GM10266 (cell line): ENCODE measurements around the gene DNM2.

Experiments
- DNase-seq: peaks from one replicate; pipeline ENCODE4 v3.0.0; 2012; ENCODE audit errors: extremely low spot score
- TF ChIP-seq, protein P1 (sequence below): IDR thresholded peaks from 2 replicates; pipeline ENCODE4 v1.5.1; 2012; ENCODE audit warnings: mild to moderate bottlenecking, low read depth; ENCODE audit not compliant: control insufficient read depth, insufficient read depth; ENCODE audit errors: missing control alignments

Gene DNM2

GRCh38 chr19:10706990-10707389 lies 10.9 kb upstream of the DNM2 start:
- no peak for DNase-seq
- TF ChIP-seq, protein P1, sequence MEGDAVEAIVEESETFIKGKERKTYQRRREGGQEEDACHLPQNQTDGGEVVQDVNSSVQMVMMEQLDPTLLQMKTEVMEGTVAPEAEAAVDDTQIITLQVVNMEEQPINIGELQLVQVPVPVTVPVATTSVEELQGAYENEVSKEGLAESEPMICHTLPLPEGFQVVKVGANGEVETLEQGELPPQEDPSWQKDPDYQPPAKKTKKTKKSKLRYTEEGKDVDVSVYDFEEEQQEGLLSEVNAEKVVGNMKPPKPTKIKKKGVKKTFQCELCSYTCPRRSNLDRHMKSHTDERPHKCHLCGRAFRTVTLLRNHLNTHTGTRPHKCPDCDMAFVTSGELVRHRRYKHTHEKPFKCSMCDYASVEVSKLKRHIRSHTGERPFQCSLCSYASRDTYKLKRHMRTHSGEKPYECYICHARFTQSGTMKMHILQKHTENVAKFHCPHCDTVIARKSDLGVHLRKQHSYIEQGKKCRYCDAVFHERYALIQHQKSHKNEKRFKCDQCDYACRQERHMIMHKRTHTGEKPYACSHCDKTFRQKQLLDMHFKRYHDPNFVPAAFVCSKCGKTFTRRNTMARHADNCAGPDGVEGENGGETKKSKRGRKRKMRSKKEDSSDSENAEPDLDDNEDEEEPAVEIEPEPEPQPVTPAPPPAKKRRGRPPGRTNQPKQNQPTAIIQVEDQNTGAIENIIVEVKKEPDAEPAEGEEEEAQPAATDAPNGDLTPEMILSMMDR, result no peak

DNA sequence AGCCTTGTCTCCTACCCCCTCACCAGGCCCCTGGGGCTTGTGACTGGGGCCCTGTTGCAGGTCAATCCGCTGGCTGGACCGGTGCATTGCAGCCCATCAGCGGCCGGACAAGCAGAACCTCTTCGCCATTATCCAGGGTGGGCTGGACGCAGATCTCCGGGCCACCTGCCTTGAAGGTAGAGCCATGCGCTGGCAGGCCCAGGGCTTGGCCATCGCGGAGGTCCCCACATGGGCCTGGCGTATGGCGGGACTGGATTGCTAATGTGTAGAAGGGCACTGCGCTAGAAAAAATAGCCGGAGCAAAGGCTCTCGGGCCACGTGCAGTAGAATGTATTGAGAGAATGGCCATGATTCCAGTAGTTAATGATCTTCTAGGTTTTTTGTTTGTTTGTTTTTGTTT lies 10.4 kb upstream of the DNM2 start:
- no peak for DNase-seq
- TF ChIP-seq, protein P1, result no peak

DNA sequence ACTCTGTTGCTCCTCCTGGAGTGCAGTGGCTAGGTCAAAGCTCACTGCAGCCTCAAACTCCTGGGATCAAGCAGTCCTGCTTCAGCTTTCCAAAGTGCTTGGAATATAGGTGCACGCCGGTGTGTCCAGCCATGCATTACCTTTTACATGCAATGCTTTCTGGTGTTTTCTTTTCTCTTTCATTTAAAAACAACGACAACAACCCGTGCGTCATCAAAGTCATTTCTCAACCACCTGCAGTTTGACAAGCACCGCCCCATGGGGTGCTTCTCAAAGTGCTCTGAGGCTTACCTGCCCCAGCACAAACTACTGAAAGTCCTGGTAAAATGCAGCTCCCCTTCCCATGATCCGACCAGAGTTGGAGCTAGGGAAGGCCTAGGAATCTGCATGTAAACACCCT lies 9.6 kb upstream of the DNM2 start:
- DNase-seq, result no peak
- TF ChIP-seq, protein P1, result no peak

DNA sequence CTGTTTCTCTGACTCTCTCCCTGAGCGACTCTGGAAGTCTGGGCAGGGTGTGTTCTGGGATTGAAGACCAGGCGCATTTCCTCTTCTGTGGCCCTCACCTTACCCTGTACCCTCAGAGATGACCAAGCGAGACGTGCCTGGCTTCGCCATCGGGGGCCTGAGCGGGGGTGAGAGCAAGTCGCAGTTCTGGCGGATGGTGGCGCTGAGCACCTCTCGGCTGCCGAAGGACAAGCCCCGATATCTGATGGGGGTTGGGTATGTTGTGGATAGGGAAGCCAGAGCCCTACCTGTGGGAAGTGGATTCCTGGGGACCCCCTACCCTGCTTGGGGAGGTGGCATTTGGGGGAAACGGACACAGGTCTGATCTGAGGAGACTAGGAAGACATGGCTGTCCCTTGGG lies 5.8 kb upstream of the DNM2 start:
- DNase-seq, result no peak
- TF ChIP-seq, protein P1, result no peak

DNA sequence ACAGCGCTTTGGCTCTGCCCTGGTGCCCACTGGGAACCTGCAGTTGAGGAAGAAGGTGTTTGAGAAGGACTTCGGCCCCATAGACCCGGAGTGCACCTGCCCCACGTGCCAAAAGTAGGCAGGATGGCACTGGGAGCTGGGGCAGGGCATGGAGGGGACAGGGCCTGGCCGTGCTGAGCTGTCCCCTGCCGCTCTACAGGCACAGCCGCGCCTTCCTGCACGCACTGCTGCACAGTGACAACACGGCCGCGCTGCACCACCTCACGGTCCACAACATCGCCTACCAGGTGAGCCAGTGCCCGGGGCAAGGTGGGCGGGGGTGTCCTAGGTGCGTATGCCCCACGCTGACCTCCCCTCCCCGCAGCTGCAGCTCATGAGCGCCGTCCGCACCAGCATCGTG lies 5.1 kb upstream of the DNM2 start:
- TF ChIP-seq, protein P1, result no peak
- no peak for DNase-seq

DNA sequence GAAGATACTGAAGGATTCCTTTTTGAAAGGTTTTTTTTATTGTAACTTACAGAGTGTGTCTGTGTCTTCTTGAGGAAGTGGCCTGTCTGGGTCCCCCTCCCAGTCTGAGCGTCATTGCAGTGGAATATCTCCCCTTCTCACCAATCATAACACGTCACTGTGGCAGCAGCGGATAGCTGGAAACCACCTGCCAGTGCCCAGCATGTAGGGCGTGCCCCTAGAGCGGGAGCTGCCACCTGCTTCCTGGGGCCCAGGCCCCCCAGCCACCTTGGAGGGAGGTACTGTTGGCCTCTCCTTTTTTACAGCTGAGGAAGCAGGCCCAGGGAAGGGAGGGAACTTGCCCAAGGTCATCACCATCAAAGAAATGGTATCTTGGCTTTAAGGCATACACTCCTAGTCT lies 4.6 kb upstream of the DNM2 start:
- TF ChIP-seq, protein P1, result no peak
- no peak for DNase-seq

GRCh38 chr19:10717054-10717355 lies 874 bp upstream of the DNM2 start:
- DNase-seq, result no peak
- TF ChIP-seq, protein P1, result no peak
